Kidney (tissue), 14 donors: ENCODE data around the gene CCNB1IP1. TPM values are rescaled to one million over a fixed set of nuclear protein-coding genes. Genes with fewer than 3 reads are reported as not detected.

Experiments used
- DNase-seq, 5 donors: peaks; one replicate each; pipeline ENCODE4 v3.0.0-alpha.2; 2013 to 2020
- FAIRE-seq: peaks from 2 replicates; lab custom pipeline; 2012; peaks lifted over from hg19 to GRCh38; lab: Jason Lieb, UNC
- H3K27ac ChIP-seq, 2 donors: one replicate each; pipeline ENCODE4 v1.7.0; 2013; ENCODE audit warnings: low read depth in 2 of 2, low read length in 2 of 2, inconsistent platforms in 1 of 2
- H3K27me3 ChIP-seq: one replicate; pipeline ENCODE4 v1.7.1; 2013; ENCODE audit warnings: low read length, inconsistent platforms; ENCODE audit not compliant: control insufficient read depth, insufficient read depth
- H3K36me3 ChIP-seq, 3 donors: one replicate each; pipeline versions ENCODE4 v1.7.0 to v1.7.1; 2013; ENCODE audit warnings: low read length in 3 of 3, control low read depth in 1 of 3, inconsistent platforms in 1 of 3; ENCODE audit not compliant: insufficient read depth in 3 of 3, control insufficient read depth in 2 of 3
- H3K4me1 ChIP-seq, 3 donors: one replicate each; pipeline versions ENCODE4 v1.7.0 to v1.7.1; 2013; ENCODE audit warnings: low read length in 3 of 3, inconsistent platforms in 1 of 3, low read depth in 1 of 3; ENCODE audit not compliant: control insufficient read depth in 2 of 3, insufficient read depth in 2 of 3
- H3K4me3 ChIP-seq, 3 donors: one replicate each; pipeline versions ENCODE4 v1.7.0 to v1.8.1; 2013; ENCODE audit warnings: low read length in 3 of 3, control low read depth in 1 of 3, inconsistent platforms in 1 of 3
- H3K9ac ChIP-seq, 3 donors: one replicate each; pipeline versions ENCODE4 v1.7.0 to v1.7.1; 2013; ENCODE audit warnings: low read length in 3 of 3, control low read depth in 1 of 3, inconsistent platforms in 1 of 3
- H3K9me3 ChIP-seq, 3 donors: one replicate each; pipeline versions ENCODE4 v1.7.0 to v1.7.1; 2013; ENCODE audit warnings: low read length in 3 of 3, control low read depth in 1 of 3, inconsistent platforms in 1 of 3; ENCODE audit not compliant: control insufficient read depth in 2 of 3, insufficient read depth in 1 of 3
- CTCF ChIP-seq: IDR thresholded peaks from 3 replicates; pipeline ENCODE4 v1.5.1; 2012; ENCODE audit warnings: mild to moderate bottlenecking, moderate library complexity, borderline replicate concordance; ENCODE audit not compliant: insufficient read depth; ENCODE audit errors: extremely low read depth
- intact Hi-C: fragments of 100-400 bp; cut with DNase I; formaldehyde crosslinking; loops from one replicate; pipeline ENCODE4 v1.11.1; 2022
- polyA plus RNA-seq: library from polyadenylated mRNA; stranded (reverse); fragments of 350-450 nt; fragmentation: Illumina TruSeq; extraction: RNeasy Lipid Tissue Mini Kit (QIAGEN cat#74804); gene quantifications from one replicate; pipeline ENCODE4 v1.2.3, GENCODE V29; 2014; ENCODE audit warnings: low read depth, low replicate concordance; ENCODE audit not compliant: insufficient read depth
- total RNA-seq: library from RNA; stranded (reverse); fragmentation: NEBNext Ultra II Directional; extraction: Animal tissue kit (Norgen Biotek cat#: 25700); gene quantifications from one replicate; pipeline ENCODE4 v1.2.1, GENCODE V29; 2021
- donor health status: control.
- donor health status: control.
- donor health status: control.
- donor health status: control.
- donor health status: control.
- donor health status: DM: yes; HTN: yes; CAD: no.
- donor health status: Normal renal cell carcinoma (clear cell type).

CCNB1IP1 gene
- total and polyA plus RNA-seq, 2 donors from 2014 or later = 25.7 to 58.2 TPM

DNA sequence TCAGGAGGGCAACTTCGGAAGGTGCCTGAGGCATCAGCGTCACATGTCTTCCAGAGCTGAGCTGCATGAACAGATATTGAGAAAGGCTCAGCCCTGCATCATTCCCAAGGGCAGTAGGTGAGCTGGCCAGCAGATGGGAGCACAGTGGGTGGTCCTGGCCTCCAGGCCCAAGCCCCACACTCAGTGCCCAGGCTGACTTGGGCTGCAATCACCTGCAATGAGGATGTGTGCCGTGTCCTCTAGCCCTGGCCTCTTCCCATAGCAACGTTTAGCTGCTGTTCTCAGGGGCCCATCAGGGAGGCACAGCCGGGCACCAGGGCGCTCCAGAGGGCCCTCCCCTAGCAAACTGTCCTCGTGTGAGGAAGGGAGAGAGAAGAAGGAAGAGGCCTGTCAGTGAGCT lies 48.3 kb upstream of the CCNB1IP1 start:
- Histone ChIP-seq H3K9ac (no peak overlapping the region), H3K27me3 (no peaks in the 10 kb centered on the region), H3K36me3 (peaks cover 0 to 75% (median 59%) of the 10 kb centered on the region in 3 donors), H3K27ac (no peak overlapping the region), H3K4me1 (no peaks in the 10 kb centered on the region), H3K4me3 (no peak overlapping the region), H3K9me3 (no peaks in the 10 kb centered on the region)
- intact Hi-C loops = no loop called here
- no peak for TF ChIP-seq CTCF
- FAIRE-seq (no peak), DNase-seq (no peak)

- FAIRE-seq = no peak
Observed at GRCh38 chr14:20380681-20381080, 47.6 kb upstream of the CCNB1IP1 start.

DNA sequence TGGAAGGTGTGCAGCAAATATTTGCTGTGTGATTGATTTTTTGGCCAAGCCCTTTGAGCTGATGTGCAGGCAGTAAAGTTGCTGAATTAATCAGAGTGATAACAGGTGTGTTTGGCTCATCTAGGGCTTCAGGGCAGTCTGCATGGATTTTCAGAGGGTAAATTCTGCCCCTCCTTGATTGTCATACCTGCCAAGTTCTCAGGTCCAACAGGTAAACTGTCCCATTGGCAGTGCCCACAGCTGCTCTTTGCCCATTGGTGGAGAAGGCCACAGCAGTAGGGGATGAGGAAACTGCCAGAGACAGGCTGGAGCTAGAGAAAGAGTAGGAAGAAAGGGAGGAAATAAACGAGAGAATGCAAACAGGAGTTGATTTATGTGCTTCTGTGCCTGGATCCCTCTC lies 46.7 kb upstream of the CCNB1IP1 start:
- H3K9me3 ChIP-seq = no peaks in the 10 kb centered on the region
- TF ChIP-seq CTCF = no peak
- peaks cover 0 to 72% (median 56%) of the 10 kb centered on the region in 3 donors for H3K36me3 ChIP-seq
- DNase-seq (no peak), FAIRE-seq (no peak)
- H3K4me3 ChIP-seq = no peak overlapping the region
- no peak overlapping the region for H3K27ac ChIP-seq
- H3K27me3 ChIP-seq = no peaks in the 10 kb centered on the region
- no peaks in the 10 kb centered on the region for H3K4me1 ChIP-seq
- intact Hi-C loops = no loop called here
- no peak overlapping the region for H3K9ac ChIP-seq

More at GRCh38 chr14:20380681-20381080, 47.6 kb upstream of the CCNB1IP1 start:
- no peaks in the 10 kb centered on the region for H3K9me3 ChIP-seq
- no peak overlapping the region for H3K4me3 ChIP-seq
- no peaks in the 10 kb centered on the region for H3K27me3 ChIP-seq
- no peak overlapping the region for H3K9ac ChIP-seq
- DNase-seq = no peak
- peaks cover 0 to 74% (median 57%) of the 10 kb centered on the region in 3 donors for H3K36me3 ChIP-seq
- H3K27ac ChIP-seq = no peak overlapping the region
- TF ChIP-seq CTCF = no peak
- no peaks in the 10 kb centered on the region for H3K4me1 ChIP-seq
- intact Hi-C loops = no loop called here

DNA sequence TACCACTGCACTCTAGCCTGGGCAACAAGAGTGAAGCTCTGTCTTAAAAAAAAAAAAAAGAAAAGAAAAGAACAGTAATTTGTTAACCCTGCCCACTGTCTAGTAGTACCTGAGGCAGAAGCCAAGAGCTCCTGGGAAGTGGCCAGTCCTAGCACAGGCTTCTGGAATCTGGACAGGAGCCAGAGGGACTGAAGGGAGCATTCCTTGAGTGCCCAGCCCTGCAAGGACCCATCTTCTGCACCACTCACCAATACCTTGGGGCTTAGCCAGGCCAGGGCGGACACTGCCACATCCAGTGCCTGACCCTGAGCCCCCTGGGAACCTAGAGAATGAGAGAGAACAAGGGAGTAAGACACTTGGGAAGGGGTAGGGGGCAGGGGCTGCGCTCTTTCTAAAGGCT lies 44.1 kb upstream of the CCNB1IP1 start:
- DNase-seq = no peak
- H3K9ac ChIP-seq = no peak overlapping the region
- no peak for TF ChIP-seq CTCF
- H3K4me3 ChIP-seq = no peak overlapping the region
- H3K4me1 ChIP-seq = no peaks in the 10 kb centered on the region
- no peak for FAIRE-seq
- H3K9me3 ChIP-seq = no peaks in the 10 kb centered on the region
- H3K27me3 ChIP-seq = no peaks in the 10 kb centered on the region
- H3K27ac ChIP-seq = no peak overlapping the region
- intact Hi-C loops = no loop called here
- H3K36me3 ChIP-seq = peaks cover 3 to 74% (median 59%) of the 10 kb centered on the region in 3 donors
